Ovary (tissue), 9 donors: ENCODE data around the gene CEP152. TPM values are rescaled to one million over a fixed set of nuclear protein-coding genes. Genes with fewer than 3 reads are reported as not detected.

ENCODE experiments used
- DNase-seq, 5 donors: peaks; one replicate each; pipeline ENCODE4 v3.0.0-alpha.2; 2019 to 2020
- H3K27ac ChIP-seq, 2 donors: fragments of 200-600 bp; one replicate each; pipeline versions ENCODE4 v1.5.1 to v1.8.0; 2019 to 2022
- H3K27me3 ChIP-seq: fragments of 200-600 bp; one replicate; pipeline ENCODE4 v1.8.0; 2022
- H3K36me3 ChIP-seq: fragments of 200-600 bp; sonication (generic); one replicate; pipeline ENCODE4 v1.5.1; 2019
- H3K4me1 ChIP-seq: one replicate; pipeline ENCODE4 v1.8.1; 2013; ENCODE audit warnings: mild to moderate bottlenecking, moderate library complexity; ENCODE audit not compliant: insufficient read depth
- H3K4me3 ChIP-seq: fragments of 200-600 bp; sonication (generic); one replicate; pipeline ENCODE4 v1.5.1; 2017
- H3K9me3 ChIP-seq, 2 donors: fragments of 200-600 bp in 1 of 2; sonication (generic) in 1 of 2; one replicate each; pipeline versions ENCODE4 v1.5.1 to v1.8.1; 2013 to 2019; ENCODE audit warnings: mild to moderate bottlenecking in 1 of 2, moderate library complexity in 1 of 2
- EP300 ChIP-seq: sonication (generic); formaldehyde crosslinking; IDR thresholded peaks from one replicate; pipeline ENCODE4 v1.6.1; 2017; ENCODE audit warnings: antibody characterized with exemption
- POLR2A ChIP-seq: fragments of 450-650 bp; IDR thresholded peaks from one replicate; pipeline ENCODE4 v1.6.1; 2017; ENCODE audit warnings: antibody characterized with exemption, mild to moderate bottlenecking, moderate library complexity
- WGBS, 3 donors: extraction: QIAGEN DNeasy Blood & Tissue Kit in 1 of 3; methylation state at CpG; one replicate each; pipeline versions ENCODE4 v1.1.5 to v1.1.7; 2013 to 2017; 5-methylcytosine and 5-hydroxymethylcytosine counted together
- intact Hi-C, 4 donors: fragments of 100-400 bp; cut with DNase I; formaldehyde crosslinking; loops; one replicate each; pipeline versions ENCODE4 v1.11.0 to v1.15.1; 2022 to 2023
- polyA plus RNA-seq, 2 donors: library from polyadenylated mRNA; stranded (reverse); fragments of 200-250 nt in 1 of 2; fragments of 350-450 nt in 1 of 2; fragmentation: Illumina TruSeq in 1 of 2; extraction: RNeasy Lipid Tissue Mini Kit (QIAGEN cat#74804) in 1 of 2; gene quantifications; one replicate each; pipeline ENCODE4 v1.2.3, GENCODE V29; 2013 to 2014
- total RNA-seq, 7 donors: library from RNA; depleted of rRNA in 2 of 7; stranded (reverse); fragments of >200 nt in 2 of 7; fragmentation: NEBNext Ultra II Directional in 3 of 7; extraction: Animal tissue kit (Norgen Biotek cat#: 25700) in 3 of 7; gene quantifications; one replicate each; pipeline versions ENCODE4 v1.1.0 to v1.2.4, GENCODE V29; 2016 to 2023
- TF ChIP-seq, protein P1 (sequence below), 3 donors: fragments of 450-650 bp in 2 of 3; fragments of 200-600 bp in 1 of 3; IDR thresholded peaks; one replicate each; pipeline versions ENCODE4 v1.5.1 to v1.8.0; 2016 to 2022; ENCODE audit warnings: antibody characterized with exemption in 3 of 3, mild to moderate bottlenecking in 1 of 3
- donor health status: DM: no; HTN: no; CAD: no; lungs with moderate emphysema.
- donor health status: DM: no; HTN: no; CAD: no.
- donor health status: Bipolar disorder and iron deficiency.
- donor health status: DM: yes; HTN: yes; CAD: no.
- donor health status: DM: no; HTN: no; CAD: no.
- donor health status: DM: yes; HTN: yes; CAD: no.

Gene CEP152
- total and polyA plus RNA-seq, 9 donors: 1.4 to 3.7 (median 2.2) TPM

DNA sequence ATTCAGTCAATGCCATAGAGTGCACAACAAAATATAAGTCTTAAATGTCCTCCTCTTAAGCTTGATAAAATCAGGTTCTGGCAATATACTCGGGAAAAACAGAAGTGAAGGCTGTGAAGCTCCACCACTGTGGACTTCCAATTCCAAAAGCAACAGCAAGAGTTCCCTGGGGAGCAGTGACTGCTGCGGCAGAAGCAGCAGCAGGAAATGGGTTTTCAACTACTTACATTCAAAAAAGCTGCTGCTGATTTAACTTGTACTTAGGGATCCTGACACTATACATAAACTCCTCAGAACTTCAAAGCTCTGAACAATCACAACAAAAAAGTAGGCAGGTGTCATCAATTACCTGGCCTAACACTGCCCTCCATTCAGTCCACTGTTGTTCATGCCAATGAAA lies 4.7 kb downstream of the CEP152 start:
- no peaks in the 10 kb centered on the region for H3K27me3 ChIP-seq
- WGBS, 3 donors: 47 to 70% (median 70%) methylated on average over 2 of the region's 2 CpGs
- TF ChIP-seq, protein P1, sequence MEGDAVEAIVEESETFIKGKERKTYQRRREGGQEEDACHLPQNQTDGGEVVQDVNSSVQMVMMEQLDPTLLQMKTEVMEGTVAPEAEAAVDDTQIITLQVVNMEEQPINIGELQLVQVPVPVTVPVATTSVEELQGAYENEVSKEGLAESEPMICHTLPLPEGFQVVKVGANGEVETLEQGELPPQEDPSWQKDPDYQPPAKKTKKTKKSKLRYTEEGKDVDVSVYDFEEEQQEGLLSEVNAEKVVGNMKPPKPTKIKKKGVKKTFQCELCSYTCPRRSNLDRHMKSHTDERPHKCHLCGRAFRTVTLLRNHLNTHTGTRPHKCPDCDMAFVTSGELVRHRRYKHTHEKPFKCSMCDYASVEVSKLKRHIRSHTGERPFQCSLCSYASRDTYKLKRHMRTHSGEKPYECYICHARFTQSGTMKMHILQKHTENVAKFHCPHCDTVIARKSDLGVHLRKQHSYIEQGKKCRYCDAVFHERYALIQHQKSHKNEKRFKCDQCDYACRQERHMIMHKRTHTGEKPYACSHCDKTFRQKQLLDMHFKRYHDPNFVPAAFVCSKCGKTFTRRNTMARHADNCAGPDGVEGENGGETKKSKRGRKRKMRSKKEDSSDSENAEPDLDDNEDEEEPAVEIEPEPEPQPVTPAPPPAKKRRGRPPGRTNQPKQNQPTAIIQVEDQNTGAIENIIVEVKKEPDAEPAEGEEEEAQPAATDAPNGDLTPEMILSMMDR (IDR thresholded peaks at IDR 0.05): no peak
- TF ChIP-seq EP300 (no peak), POLR2A (no peak)
- peaks cover 2% of the 10 kb centered on the region for H3K4me1 ChIP-seq
- no peak overlapping the region for H3K27ac ChIP-seq
- H3K36me3 ChIP-seq: no peaks in the 10 kb centered on the region
- no peak for DNase-seq
- H3K9me3 ChIP-seq: no peaks in the 10 kb centered on the region
- intact Hi-C loops: loop anchor here in 3 of 4 donors (10.0 kb wide), 2 partner anchors 161 to 451 kb away; partner anchors contain the start of gene FBN1 (in 2 of the 3)
- no peak overlapping the region for H3K4me3 ChIP-seq

DNA sequence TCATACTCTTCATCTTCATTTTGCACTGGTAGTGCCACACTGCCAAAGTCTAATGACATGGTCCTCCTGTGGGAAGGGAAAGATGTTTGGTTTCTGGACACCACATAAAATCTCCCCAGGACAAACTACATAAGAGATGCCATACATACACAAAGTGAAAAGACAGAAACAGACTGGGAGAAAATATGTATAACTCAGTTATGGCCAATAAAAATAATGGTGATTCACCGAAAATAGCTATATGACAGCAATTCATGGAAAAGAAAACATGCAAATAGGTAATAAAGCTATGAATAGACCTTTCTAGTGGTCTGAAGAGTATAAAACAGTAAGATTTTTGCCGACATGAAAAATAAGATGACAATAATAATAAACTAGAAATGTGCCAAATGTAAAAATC lies 5.3 kb downstream of the CEP152 start:
- 29 to 39% (median 33%) methylated on average over 2 of the region's 2 CpGs for WGBS, 3 donors
- Histone ChIP-seq H3K4me3 (no peak overlapping the region), H3K27ac (no peak overlapping the region), H3K27me3 (no peaks in the 10 kb centered on the region), H3K36me3 (no peaks in the 10 kb centered on the region), H3K4me1 (peaks cover 2% of the 10 kb centered on the region), H3K9me3 (no peaks in the 10 kb centered on the region)
- no peak for DNase-seq
- intact Hi-C loops: loop anchor here in 3 of 4 donors (10.0 kb wide), 2 partner anchors 161 to 451 kb away; partner anchors contain the start of gene FBN1 (in 2 of the 3)
- TF ChIP-seq, protein P1 (IDR thresholded peaks at IDR 0.05): no peak
- TF ChIP-seq EP300 (no peak), POLR2A (no peak)

DNA sequence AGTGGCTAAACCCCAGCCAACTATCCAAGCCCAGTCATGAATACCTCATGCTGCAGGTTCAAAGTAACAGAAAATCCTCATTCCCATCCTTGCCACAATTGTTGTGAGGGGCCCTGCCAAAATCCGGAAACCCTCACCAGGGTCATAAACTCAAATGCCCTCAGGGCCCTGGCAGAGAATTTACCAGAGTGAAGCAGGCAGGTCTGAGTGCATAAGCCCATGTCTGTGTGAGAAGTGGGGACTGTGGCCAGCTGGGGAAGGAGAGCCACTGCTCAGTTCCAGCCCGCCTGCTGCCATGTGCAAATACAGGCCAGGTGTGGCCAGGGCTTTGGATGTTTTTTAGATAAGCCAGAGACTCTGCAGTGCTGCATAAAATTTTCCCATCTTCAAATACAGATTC lies 7.0 kb downstream of the CEP152 start:
- no peaks in the 10 kb centered on the region for H3K27me3 ChIP-seq
- H3K4me1 ChIP-seq: no peaks in the 10 kb centered on the region
- no peaks in the 10 kb centered on the region for H3K36me3 ChIP-seq
- DNase-seq: no peak
- TF ChIP-seq EP300 (no peak), POLR2A (no peak)
- no peak overlapping the region for H3K4me3 ChIP-seq
- H3K9me3 ChIP-seq: no peaks in the 10 kb centered on the region
- intact Hi-C loops: loop anchor here in 3 of 4 donors (5.0 to 10.0 kb wide), 3 partner anchors 159 to 449 kb away; partner anchors contain the start of gene FBN1 (in 2 of the 3)
- no peak overlapping the region for H3K27ac ChIP-seq
- 90 to 93% (median 91%) methylated on average over 2 of the region's 2 CpGs for WGBS, 3 donors

DNA sequence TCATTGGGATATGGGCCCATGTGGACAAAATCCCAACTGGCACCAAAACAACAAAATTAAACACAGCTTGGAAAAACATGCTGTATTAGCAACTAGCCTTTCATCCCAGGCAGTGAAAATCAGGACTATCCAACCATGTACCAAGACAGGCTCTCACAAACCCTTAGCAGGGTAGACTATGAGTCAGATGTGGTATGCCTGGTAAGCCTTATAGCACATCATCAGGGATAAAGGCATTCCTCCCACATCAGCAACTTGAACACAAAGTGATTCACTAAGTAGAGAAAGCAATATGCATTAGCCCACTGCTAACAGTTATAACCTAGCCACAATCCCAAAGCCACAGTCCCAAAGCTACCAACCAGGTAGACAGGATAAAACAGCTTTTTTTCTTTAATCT lies 8.0 kb downstream of the CEP152 start:
- no peaks in the 10 kb centered on the region for H3K27me3 ChIP-seq
- H3K9me3 ChIP-seq: no peaks in the 10 kb centered on the region
- no peak for TF ChIP-seq POLR2A
- TF ChIP-seq, protein P1 (IDR thresholded peaks at IDR 0.05): no peak
- TF ChIP-seq EP300: no peak
- H3K4me1 ChIP-seq: no peaks in the 10 kb centered on the region
- no peak for DNase-seq
- H3K27ac ChIP-seq: no peak overlapping the region
- intact Hi-C loops: loop anchor here in 3 of 4 donors (5.0 to 10.0 kb wide), 3 partner anchors 158 to 448 kb away; partner anchors contain the start of gene FBN1 (in 2 of the 3)
- H3K4me3 ChIP-seq: no peak overlapping the region
- no peaks in the 10 kb centered on the region for H3K36me3 ChIP-seq

DNA sequence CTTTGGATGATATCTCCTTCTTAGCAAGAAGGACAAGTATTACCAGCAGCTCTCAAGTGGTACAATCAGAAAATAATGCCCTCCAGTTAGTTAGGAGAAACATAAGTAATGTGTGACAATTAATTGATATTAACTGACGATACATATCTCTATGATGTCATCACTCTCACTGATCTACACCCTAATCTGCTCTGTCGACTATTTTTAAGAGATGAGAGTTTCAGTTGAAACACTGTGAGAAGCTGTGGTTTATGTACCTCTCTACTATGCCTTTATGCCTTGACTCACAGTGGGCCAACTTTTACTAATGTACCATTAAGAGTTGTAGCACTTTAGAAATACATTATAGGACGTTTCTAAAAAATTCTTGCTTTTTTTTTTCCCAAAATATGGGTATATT lies 8.6 kb downstream of the CEP152 start:
- TF ChIP-seq POLR2A: no peak
- TF ChIP-seq EP300: no peak
- TF ChIP-seq, protein P1 (IDR thresholded peaks at IDR 0.05): no peak
- no peaks in the 10 kb centered on the region for H3K9me3 ChIP-seq
- no peaks in the 10 kb centered on the region for H3K36me3 ChIP-seq
- H3K4me3 ChIP-seq: no peak overlapping the region
- 85 to 89% (median 86%) methylated on average over 3 of the region's 3 CpGs for WGBS, 3 donors
- intact Hi-C loops: loop anchor here in 3 of 4 donors (5.0 to 10.0 kb wide), 3 partner anchors 157 to 447 kb away; partner anchors contain the start of gene FBN1 (in 2 of the 3)
- DNase-seq: no peak
- no peak overlapping the region for H3K27ac ChIP-seq
- H3K4me1 ChIP-seq: no peaks in the 10 kb centered on the region
- no peaks in the 10 kb centered on the region for H3K27me3 ChIP-seq
